HG03103 (cell line): ENCODE results near the gene TEAD3.

Source experiments
- ATAC-seq: cut with Tn5 transposase; IDR thresholded peaks from one replicate; pipeline ENCODE4 v1.9.1; 2021; ENCODE audit warnings: low read depth; ENCODE audit not compliant: unreplicated experiment

The TEAD3 gene

GRCh38 chr6:35514587-35514986 is 17.7 kb upstream of the TEAD3 start:
- no peak for ATAC-seq

GRCh38 chr6:35512740-35513139 is 15.9 kb upstream of the TEAD3 start, which contains the start of gene TULP1:
TULP1 (minus strand) TSS chr6:35512896; CDS start chr6:35512858, 38 bp downstream.
- no peak for ATAC-seq

GRCh38 chr6:35512006-35512405 is 15.1 kb upstream of the TEAD3 start:
- ATAC-seq: no peak

DNA sequence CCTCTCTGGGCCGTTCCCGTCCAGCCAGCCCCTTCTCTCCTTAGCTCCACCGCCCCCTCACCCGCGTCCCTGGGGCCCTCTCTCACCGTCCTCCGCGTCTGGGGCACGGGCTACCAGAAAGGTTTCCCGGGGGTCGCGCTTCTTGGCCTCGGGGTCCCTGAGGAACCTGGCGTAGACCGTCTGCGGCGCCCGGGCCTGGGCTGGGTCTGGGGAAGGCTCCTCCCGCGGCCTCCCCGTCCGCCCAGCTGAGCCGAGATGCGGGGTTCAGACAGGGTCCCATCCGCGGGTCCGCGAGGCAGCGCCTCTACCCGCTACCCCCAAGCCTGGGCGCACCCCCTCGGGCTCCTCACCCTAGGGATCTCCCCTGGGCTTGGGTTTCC is 14.7 kb upstream of the TEAD3 start:
- no peak for ATAC-seq

GRCh38 chr6:35510916-35511561 is 14.2 kb upstream of the TEAD3 start:
- no peak for ATAC-seq

GRCh38 chr6:35508542-35508941 is 11.7 kb upstream of the TEAD3 start:
- ATAC-seq: no peak

DNA sequence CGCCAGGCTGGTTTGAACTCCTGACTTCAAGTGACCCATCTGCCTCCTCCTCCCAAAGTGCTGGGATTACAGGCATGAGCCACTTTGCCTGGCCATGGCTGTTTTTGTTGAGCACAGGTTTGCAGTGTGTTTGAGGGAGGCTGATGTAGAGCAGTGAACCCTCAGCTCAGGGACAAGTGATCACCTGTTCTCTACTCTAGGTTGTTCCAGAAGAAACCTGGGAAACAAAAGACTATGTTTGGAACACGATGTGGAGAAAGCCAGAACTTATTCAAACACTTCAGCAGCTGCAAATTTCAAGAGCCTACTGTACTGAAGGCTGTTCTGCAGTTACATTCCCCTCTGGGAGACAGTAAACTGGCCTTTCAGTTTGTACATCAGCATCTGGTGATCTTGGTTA is 11.1 kb upstream of the TEAD3 start:
- no peak for ATAC-seq

GRCh38 chr6:35507221-35507620 is 10.3 kb upstream of the TEAD3 start:
- ATAC-seq: no peak

GRCh38 chr6:35506536-35506935 is 9.7 kb upstream of the TEAD3 start:
- no peak for ATAC-seq

GRCh38 chr6:35505999-35506412 is 9.1 kb upstream of the TEAD3 start:
- no peak for ATAC-seq

- no peak for ATAC-seq
Observed at GRCh38 chr6:35503534-35503933, 6.7 kb upstream of the TEAD3 start.

- no peak for ATAC-seq
Observed at GRCh38 chr6:35501784-35502183, 4.9 kb upstream of the TEAD3 start.

- no peak for ATAC-seq
Observed at GRCh38 chr6:35500782-35501181, 3.9 kb upstream of the TEAD3 start.

GRCh38 chr6:35499372-35499771 is 2.5 kb upstream of the TEAD3 start:
- ATAC-seq: no peak

DNA sequence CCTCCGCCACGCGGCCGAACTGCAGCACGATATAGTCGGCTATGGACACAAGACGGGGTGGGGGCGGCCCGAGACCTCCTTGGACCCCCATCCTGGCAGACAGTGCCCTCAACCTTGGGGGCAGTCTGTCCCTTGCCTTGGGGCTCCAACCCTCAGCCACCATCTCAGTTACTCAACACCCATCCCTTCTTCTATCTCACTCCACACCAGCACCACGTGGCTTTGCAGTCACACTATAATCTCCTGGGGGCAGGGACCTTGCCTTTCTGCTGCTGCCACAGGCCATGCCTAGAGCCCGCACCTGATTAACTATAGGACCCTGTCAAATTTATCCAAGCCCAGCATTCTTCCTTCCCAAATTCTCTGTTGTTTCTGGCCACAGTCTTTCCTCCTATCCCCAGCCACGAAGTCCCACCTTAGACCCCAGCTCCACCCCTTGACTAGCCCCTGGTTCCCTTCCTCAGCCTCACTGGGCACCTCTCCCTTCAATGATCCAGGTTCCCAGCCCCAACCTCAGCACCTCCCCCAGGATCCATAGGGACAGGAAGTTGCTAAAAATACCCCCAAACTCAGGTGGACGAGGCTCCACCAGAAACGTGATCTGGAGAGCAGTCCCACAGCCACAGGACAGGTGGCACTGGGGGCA is 1.7 kb upstream of the TEAD3 start:
- no peak for ATAC-seq

- no peak for ATAC-seq
Observed at GRCh38 chr6:35497571-35498421, 917 bp upstream of the TEAD3 start.

- no peak for ATAC-seq
Observed at GRCh38 chr6:35496036-35496840, 641 bp downstream of the TEAD3 start.

- ATAC-seq: no peak
Observed at GRCh38 chr6:35495258-35496035, 1.4 kb downstream of the TEAD3 start.

DNA sequence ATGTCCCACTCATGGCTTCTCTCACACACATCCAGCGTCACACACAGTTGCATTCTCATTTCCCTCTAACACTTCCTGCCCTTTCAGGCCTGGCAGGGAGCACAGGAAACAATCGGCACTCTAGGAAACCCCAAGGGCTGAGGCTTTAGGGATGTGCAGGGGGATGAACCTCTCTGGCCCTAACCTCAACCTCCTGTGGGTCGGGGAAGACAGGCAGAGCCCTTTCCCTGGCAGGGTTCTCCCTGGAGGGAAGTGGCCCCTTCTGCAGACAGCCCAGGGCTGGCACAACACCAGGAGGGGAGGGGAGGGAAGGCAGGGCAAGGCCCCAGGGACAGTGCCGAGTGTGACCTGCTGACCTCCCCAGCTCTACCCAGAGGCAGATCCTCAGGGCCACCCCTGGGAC is 2.7 kb downstream of the TEAD3 start:
- no peak for ATAC-seq
